ENCODE results near the gene HBZ.

- no peak for TF ChIP-seq CTCF (conservative IDR thresholded peaks at IDR 0.05; ENCODE audit: low read length)
- no peak for TF ChIP-seq EZH2phosphoT487 (IDR thresholded peaks at IDR 0.05; ENCODE audit: borderline replicate concordance, low read depth, low read length)
Measured at GRCh38 chr16:132120-132519, 20.3 kb upstream of the HBZ start.

Data from OCI-LY7 (cell line).